SK-N-SH (cell line): ENCODE results near the gene MB. TPM values are rescaled to one million over a fixed set of nuclear protein-coding genes. Genes with fewer than 3 reads are reported as not detected.

Experiments
- CTCF ChIA-PET: fragments of 300-600, 350-600 bp; formaldehyde crosslinking; extraction: SDS; loops from one replicate; lab custom pipeline; 2021; lab: Yijun Ruan, JAX
- POLR2A ChIA-PET: fragments of 350-600 bp; sonication (Branson Sonifier 250); formaldehyde crosslinking; extraction: SDS; loops from one replicate; lab custom pipeline; 2020; ENCODE audit warnings: antibody characterized with exemption, inconsistent platforms; lab: Yijun Ruan, JAX
- DNase-seq: peaks from one replicate; pipeline ENCODE4 v3.0.0; 2012
- H2AFZ ChIP-seq: fragments of 200-600 bp; sonication (generic); 2 replicates; pipeline ENCODE4 v1.8.1; 2016; ENCODE audit warnings: antibody characterized with exemption, mild to moderate bottlenecking, low read depth
- H3F3A ChIP-seq: fragments of 200-600 bp; sonication (generic); replicated peaks from 2 replicates; pipeline ENCODE3; 2016; ENCODE audit warnings: antibody characterized with exemption, mild to moderate bottlenecking; ENCODE audit not compliant: insufficient read depth
- H3K27ac ChIP-seq, 2 experiments: fragments of 200-500 bp in 1 of 2; fragments of 200-600 bp in 1 of 2; sonication (Bioruptor generic) in 1 of 2; sonication (generic), shearing (Covaris generic) in 1 of 2; 2 replicates each; pipeline versions ENCODE4 v1.5.1 to v1.6.1; 2014 to 2016; ENCODE audit warnings: low read depth in 2 of 2, inconsistent platforms in 1 of 2, low read length in 1 of 2, mild to moderate bottlenecking in 1 of 2, mixed read lengths in 1 of 2
- H3K27me3 ChIP-seq: fragments of 200-600 bp; sonication (generic), shearing (Covaris generic); 2 replicates; pipeline ENCODE4 v1.6.1; 2016; ENCODE audit warnings: mixed run types; ENCODE audit not compliant: insufficient read depth
- H3K36me3 ChIP-seq, 2 experiments: fragments of 200-500 bp in 1 of 2; fragments of 200-600 bp in 1 of 2; sonication (Bioruptor generic) in 1 of 2; sonication (generic) in 1 of 2; replicated peaks in 1 of 2; 2 replicates each; pipeline versions ENCODE3 to v1.5.1; 2014 to 2016; ENCODE audit warnings: low read length in 1 of 2, mild to moderate bottlenecking in 1 of 2; ENCODE audit not compliant: insufficient read depth in 2 of 2, control insufficient read depth in 1 of 2
- H3K4me1 ChIP-seq, 2 experiments: fragments of 200-500 bp in 1 of 2; fragments of 200-600 bp in 1 of 2; sonication (Bioruptor generic) in 1 of 2; sonication (generic), shearing (Covaris generic) in 1 of 2; 2 replicates each; pipeline versions ENCODE4 v1.5.1 to v1.6.1; 2014 to 2016; ENCODE audit warnings: low read depth in 1 of 2, low read length in 1 of 2, mixed run types in 1 of 2; ENCODE audit not compliant: insufficient read depth in 2 of 2, control insufficient read depth in 1 of 2
- H3K4me2 ChIP-seq: fragments of 200-600 bp; sonication (generic), shearing (Covaris generic); 2 replicates; pipeline ENCODE4 v1.6.1; 2017; ENCODE audit warnings: mixed run types
- H3K4me3 ChIP-seq, 2 experiments: fragments of 200-500 bp in 1 of 2; fragments of 200-600 bp in 1 of 2; sonication (Bioruptor generic) in 1 of 2; sonication (generic), shearing (Covaris generic) in 1 of 2; 2 replicates each; pipeline versions ENCODE4 v1.5.1 to v1.8.1; 2014 to 2016; ENCODE audit warnings: low read depth in 2 of 2, inconsistent platforms in 1 of 2, low read length in 1 of 2, mild to moderate bottlenecking in 1 of 2, mixed read lengths in 1 of 2, moderate library complexity in 1 of 2
- H3K79me2 ChIP-seq: fragments of 200-600 bp; sonication (generic); 2 replicates; pipeline ENCODE4 v1.8.1; 2017; ENCODE audit warnings: mild to moderate bottlenecking; ENCODE audit not compliant: insufficient read depth
- H3K9ac ChIP-seq: fragments of 200-600 bp; sonication (generic); 2 replicates; pipeline ENCODE4 v1.6.1; 2017; ENCODE audit warnings: mixed run types
- H3K9me2 ChIP-seq: fragments of 200-600 bp; sonication (generic); 2 replicates; pipeline ENCODE4 v1.6.1; 2017; ENCODE audit warnings: mixed run types
- H3K9me3 ChIP-seq: fragments of 200-600 bp; sonication (generic); 2 replicates; pipeline ENCODE4 v1.6.1; 2017; ENCODE audit warnings: mixed run types, mild to moderate bottlenecking, moderate library complexity
- H4K20me1 ChIP-seq: fragments of 200-600 bp; sonication (generic); 2 replicates; pipeline ENCODE4 v1.6.1; 2017; ENCODE audit warnings: mild to moderate bottlenecking, mixed run types; ENCODE audit not compliant: insufficient read depth
- CHD2 ChIP-seq: fragments of 150-350 bp; IDR thresholded peaks from 2 replicates; pipeline ENCODE4 v1.6.1; 2018; ENCODE audit warnings: low read length; ENCODE audit not compliant: partially characterized antibody
- ELF1 ChIP-seq: IDR thresholded peaks from 2 replicates; pipeline ENCODE4 v1.4.0; 2012
- EP300 ChIP-seq, 2 experiments: IDR thresholded peaks; 2 replicates each; pipeline versions ENCODE4 v1.4.0 to v1.6.1; 2012; ENCODE audit warnings: borderline replicate concordance in 1 of 2, low read depth in 1 of 2, low read length in 1 of 2
- EZH2phosphoT487 ChIP-seq: fragments of 200-600 bp; sonication (generic); IDR thresholded peaks from 2 replicates; pipeline ENCODE4 v1.6.1; 2017; ENCODE audit warnings: low read depth, mixed run types, mild to moderate bottlenecking, antibody characterized with exemption, moderate library complexity, borderline replicate concordance
- FOSL2 ChIP-seq: IDR thresholded peaks from 2 replicates; pipeline ENCODE4 v1.4.0; 2012; ENCODE audit warnings: low read depth, mild to moderate bottlenecking, moderate library complexity, borderline replicate concordance
- FOXJ3 ChIP-seq: sonication (generic); formaldehyde crosslinking; IDR thresholded peaks from 2 replicates; pipeline ENCODE4 v1.5.1; 2020; ENCODE audit warnings: mild to moderate bottlenecking, missing genetic modification reagents
- IRF3 ChIP-seq: fragments of 150-350 bp; IDR thresholded peaks from 2 replicates; pipeline ENCODE4 v1.6.1; 2016; ENCODE audit warnings: mild to moderate bottlenecking, low read depth, low read length
- JUND ChIP-seq: IDR thresholded peaks from 2 replicates; pipeline ENCODE4 v1.4.0; 2012
- MXI1 ChIP-seq: IDR thresholded peaks from 2 replicates; pipeline ENCODE4 v1.6.1; 2012; ENCODE audit warnings: mild to moderate bottlenecking, low read depth, low read length, improper control_type of control experiment
- NRF1 ChIP-seq: IDR thresholded peaks from 2 replicates; pipeline ENCODE4 v1.6.1; 2012; ENCODE audit warnings: low read depth, mild to moderate bottlenecking, low read length
- PBX3 ChIP-seq: IDR thresholded peaks from 2 replicates; pipeline ENCODE4; 2012
- RAD21 ChIP-seq: IDR thresholded peaks from 2 replicates; pipeline ENCODE4 v1.6.1; 2012; ENCODE audit warnings: mild to moderate bottlenecking, low read length
- RCOR1 ChIP-seq: fragments of 150-350 bp; IDR thresholded peaks from 2 replicates; pipeline ENCODE4 v1.6.1; 2017; ENCODE audit warnings: antibody characterized with exemption, low read length
- SIN3A ChIP-seq: IDR thresholded peaks from 2 replicates; pipeline ENCODE4 v1.6.1; 2012; ENCODE audit warnings: low read depth, mild to moderate bottlenecking, low read length, moderate library complexity, borderline replicate concordance
- SMC3 ChIP-seq: IDR thresholded peaks from 2 replicates; pipeline ENCODE4 v1.6.1; 2012; ENCODE audit warnings: low read depth, low read length, improper control_type of control experiment
- USF1 ChIP-seq: IDR thresholded peaks from 2 replicates; pipeline ENCODE4 v1.4.0; 2012; ENCODE audit warnings: low read depth, borderline replicate concordance
- USF2 ChIP-seq: fragments of 150-350 bp; IDR thresholded peaks from 2 replicates; pipeline ENCODE4 v1.6.1; 2017; ENCODE audit warnings: antibody characterized with exemption, low read length, low read depth, borderline replicate concordance
- YY1 ChIP-seq: IDR thresholded peaks from 2 replicates; pipeline ENCODE4 v1.4.0; 2012; ENCODE audit warnings: low read depth, mild to moderate bottlenecking
- WGBS: methylation state at CpG from one replicate; pipeline ENCODE4 v1.1.6; 2017; ENCODE audit warnings: low lambda C conversion rate; 5-methylcytosine and 5-hydroxymethylcytosine counted together
- polyA plus RNA-seq, 3 experiments: library from polyadenylated mRNA; depleted of rRNA; stranded (reverse); fragments of >200 nt; gene quantifications; 2 replicates each; pipeline ENCODE4 v1.2.3, GENCODE V29; 2012

MB gene
- polyA plus RNA-seq, 1 of the 3 experiments (the other 2 are of a cell fraction), result 0.95 TPM

GRCh38 chr22:35605369-35605680, 11.8 kb downstream of the MB start:
- DNase-seq, result peak; percentile 68
- H4K20me1 ChIP-seq, result no peaks in the 10 kb centered on the region
- peak overlapping the region in 1 of 2 experiments; percentile 97; a peak in 2 of 4 replicates for H3K27ac ChIP-seq
- no peaks in the 10 kb centered on the region for H3K79me2 ChIP-seq
- no peak overlapping the region for H2AFZ ChIP-seq
- H3K27me3 ChIP-seq, result no peaks in the 10 kb centered on the region; the same call in 1 of the 2 replicates
- H3K9me2 ChIP-seq, result no peaks in the 10 kb centered on the region
- no peaks in the 10 kb centered on the region for H3K36me3 ChIP-seq
- 35% methylated on average over 2 of the region's 2 CpGs for WGBS
- no peak overlapping the region for H3K4me3 ChIP-seq
- peaks cover 3% of the 10 kb centered on the region for H3F3A ChIP-seq
- no peaks in the 10 kb centered on the region for H3K9me3 ChIP-seq
- TF ChIP-seq FOSL2 (no peak), SMC3 (0 out of 2 replicates have a peak, but pooled peaks have one; percentile 5), YY1 (no peak), RCOR1 (peak; percentile 34; the same call in 1 of the 2 replicates), FOXJ3 (CRISPR knock-in tag) (0 out of 2 replicates have a peak, but pooled peaks have one; percentile 3), RAD21 (peak; percentile 20), EP300 (IDR thresholded peaks at IDR 0.05; ENCODE audit: borderline replicate concordance in 1 of 2, low read depth in 1 of 2, low read length in 1 of 2) (peak in 1 of 2 experiments; percentile 37; a peak in 1 of 4 replicates), EZH2phosphoT487 (no peak), CHD2 (peak; percentile 44), USF1 (no peak), JUND (no peak)
- TF ChIP-seq, all 33 proteins: peak for 6
- Histone ChIP-seq H3K4me1 (peaks cover 0 to 52% of the 10 kb centered on the region in 2 experiments; a peak in 2 of 4 replicates), H3K4me2 (no peak overlapping the region), H3K9ac (no peak overlapping the region)
- CTCF ChIA-PET, result interaction anchor here (0.9 to 2.7 kb wide), 5 partner anchors 15 to 519 kb away, joined by 3 to 14 read pairs (median 8); no protein-coding TSS in a partner anchor
- POLR2A ChIA-PET, result interaction anchor here (1.3 to 1.5 kb wide), 2 partner anchors 16 to 63 kb away, joined by 3 to 6 read pairs; no protein-coding TSS in a partner anchor

DNA sequence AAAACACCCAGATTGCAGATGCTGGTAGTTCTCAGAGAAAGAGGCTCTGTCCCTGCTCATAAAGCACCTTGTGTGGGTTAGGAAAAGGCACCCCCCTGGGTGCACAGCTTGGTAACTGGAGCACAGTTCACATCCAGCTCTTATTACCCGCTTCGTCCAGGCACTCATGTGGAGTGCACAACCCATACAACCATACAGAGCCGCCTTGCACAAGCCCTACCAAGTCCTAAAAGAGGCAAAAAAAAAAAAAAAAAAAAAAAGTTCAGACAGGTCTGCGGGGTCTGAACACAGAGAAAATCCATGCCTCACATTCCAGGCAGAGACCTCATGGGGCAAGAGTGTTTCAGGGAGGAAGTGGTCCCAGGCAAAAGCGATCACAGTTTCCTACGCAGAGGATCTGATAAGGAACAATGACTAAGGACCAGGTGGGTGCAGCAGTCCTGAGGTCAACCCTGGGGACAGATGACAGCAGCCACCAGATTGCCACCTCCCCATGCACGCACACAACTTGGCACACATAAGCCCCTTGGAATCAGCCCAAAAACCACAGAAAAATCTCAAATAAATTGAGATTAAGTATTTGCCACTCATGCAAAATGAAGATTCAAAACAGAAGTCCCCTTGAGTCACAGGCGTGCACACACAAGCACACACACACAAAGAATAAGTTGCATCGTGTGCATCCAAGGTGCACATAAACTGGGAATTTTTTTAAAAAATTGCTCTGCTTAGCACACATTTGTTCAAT, 12.3 kb downstream of the MB start:
- Histone ChIP-seq H3K27me3 (no peaks in the 10 kb centered on the region; the same call in 1 of the 2 replicates), H3K9ac (no peak overlapping the region), H2AFZ (no peak overlapping the region), H3K36me3 (no peaks in the 10 kb centered on the region), H4K20me1 (no peaks in the 10 kb centered on the region), H3K79me2 (no peaks in the 10 kb centered on the region), H3K9me2 (no peaks in the 10 kb centered on the region), H3K4me2 (no peak overlapping the region), H3F3A (peaks cover 3% of the 10 kb centered on the region), H3K9me3 (no peaks in the 10 kb centered on the region), H3K4me3 (no peak overlapping the region), H3K27ac (peak overlapping the region in 1 of 2 experiments; percentile 97; a peak in 2 of 4 replicates), H3K4me1 (peaks cover 0 to 52% of the 10 kb centered on the region in 2 experiments; a peak in 2 of 4 replicates)
- WGBS, result 11% methylated on average over 9 of the region's 9 CpGs
- ChIA-PET POLR2A (interaction anchor here (1.3 to 1.5 kb wide), 2 partner anchors 16 to 63 kb away, joined by 3 to 6 read pairs; no protein-coding TSS in a partner anchor), CTCF (interaction anchor here (1.5 to 2.7 kb wide), 6 partner anchors 13 to 174 kb away, joined by 5 to 14 read pairs (median 8); no protein-coding TSS in a partner anchor)
- DNase-seq, result peak; percentile 73
- TF ChIP-seq SIN3A (no peak), MXI1 (no peak; the same call in 1 of the 2 replicates), PBX3 (peak; percentile 22; the same call in 1 of the 2 replicates), RCOR1 (peak; percentile 71), NRF1 (no peak), SMC3 (no peak), ELF1 (no peak), USF1 (no peak), USF2 (no peak), IRF3 (no peak)
